MM.1S (cell line): ENCODE results near the gene UFD1.

Experiments used
- CTCF ChIP-seq: fragments of 300-600 bp; sonication (generic); IDR thresholded peaks from 2 replicates; pipeline ENCODE4 v1.5.1; 2016; ENCODE audit warnings: antibody characterized with exemption, low read length, mixed read lengths
- EZH2 ChIP-seq: fragments of 300-600 bp; sonication (generic); optimal IDR thresholded peaks from 2 replicates; pipeline ENCODE3; 2017; ENCODE audit warnings: low read depth, mild to moderate bottlenecking, antibody characterized with exemption, low read length, mixed read lengths
- EZH2phosphoT487 ChIP-seq: fragments of 300-600 bp; sonication (generic); IDR thresholded peaks from 2 replicates; pipeline ENCODE4 v1.6.1; 2018; ENCODE audit warnings: antibody characterized with exemption, low read length

DNA sequence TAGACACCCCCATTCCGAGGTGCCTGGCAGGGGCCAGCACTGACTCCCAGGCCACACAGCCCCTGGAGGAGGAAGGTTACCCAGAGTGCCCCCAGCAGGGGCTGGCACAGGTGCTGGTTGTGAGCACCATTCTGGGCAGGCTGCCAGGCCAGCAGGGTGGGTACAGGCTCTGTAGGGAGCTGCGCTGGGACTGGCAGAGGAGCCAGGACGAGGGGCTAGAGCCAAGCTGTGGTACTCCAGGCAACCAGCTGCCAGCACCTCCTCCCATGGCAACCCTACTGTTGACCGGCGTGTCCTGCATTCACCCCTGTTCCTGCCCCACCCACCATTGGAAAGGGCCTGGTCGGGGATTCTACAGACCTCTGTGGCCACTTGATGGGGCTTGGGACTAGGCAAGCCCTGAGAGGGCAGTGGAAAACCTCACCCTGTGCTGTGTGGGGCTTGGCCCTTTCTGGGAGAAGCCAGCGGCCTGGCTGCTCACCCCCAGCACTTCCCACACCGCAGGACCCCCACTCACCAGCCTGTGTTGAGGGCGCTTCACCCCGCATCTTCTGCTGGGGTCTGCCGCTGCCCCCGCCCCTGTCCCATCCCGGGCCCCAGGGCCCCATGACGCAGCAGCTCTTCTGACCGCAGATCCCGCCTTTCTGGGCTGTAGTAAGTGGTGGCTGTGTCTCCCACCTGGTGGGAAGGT is 43.3 kb upstream of the UFD1 start:
- TF ChIP-seq CTCF (no peak), EZH2 (no peak), EZH2phosphoT487 (no peak)
